GM12878 (cell line): Measurements from ENCODE around the gene METTL21A.

Source experiments
- ASH2L ChIP-seq: fragments of 300-600, 200-600 bp; sonication (generic); IDR thresholded peaks from 2 replicates; pipeline ENCODE4 v1.6.1; 2017; ENCODE audit warnings: low read depth, mild to moderate bottlenecking, borderline replicate concordance
- PAX5 ChIP-seq: IDR thresholded peaks from 2 replicates; pipeline ENCODE4 v1.6.1; 2011; ENCODE audit warnings: low read depth, low read length, borderline replicate concordance

- no peak for TF ChIP-seq ASH2L
- no peak for TF ChIP-seq PAX5
These were observed 9.0 kb downstream of the METTL21A start for GRCh38 chr2:207616185-207616584.
